H1 (cell line): ENCODE data around the gene ARHGEF10L. TPM values are rescaled to one million over a fixed set of nuclear protein-coding genes. Genes with fewer than 3 reads are reported as not detected.

Experiments
- CTCF ChIA-PET: fragments of 300-600 bp; sonication (Branson Sonifier 250); formaldehyde crosslinking; loops from one replicate; lab custom pipeline; 2021; ENCODE audit not compliant: partially characterized antibody; lab: Charles Lee
- POLR2A ChIA-PET: fragments of 300-600 bp; sonication (Branson Sonifier 250); formaldehyde crosslinking; loops from one replicate; lab custom pipeline; 2021; ENCODE audit warnings: inconsistent platforms; ENCODE audit not compliant: partially characterized antibody; lab: Charles Lee
- DNase-seq, 2 experiments: peaks; one replicate each; pipeline versions ENCODE4 v3.0.0 to v3.0.0-alpha.2; 2010 to 2022; ENCODE audit warnings: low spot score in 2 of 2, low read depth in 1 of 2, mixed read lengths in 1 of 2
- FAIRE-seq: peaks from 2 replicates; lab custom pipeline; 2011; peaks lifted over from hg19 to GRCh38; lab: Jason Lieb, UNC
- H2AFZ ChIP-seq: 2 replicates; pipeline ENCODE4 v1.8.1; 2012; ENCODE audit warnings: low read length, inconsistent platforms
- H2AK5ac ChIP-seq: 2 replicates; pipeline ENCODE4 v1.6.1; 2013; ENCODE audit warnings: low read depth, low read length
- H2BK120ac ChIP-seq: replicated peaks from 2 replicates; pipeline ENCODE3; 2013; ENCODE audit warnings: low read depth, low read length, inconsistent platforms
- H2BK12ac ChIP-seq: 2 replicates; pipeline ENCODE4 v1.6.1; 2013; ENCODE audit warnings: low read depth, low read length
- H2BK15ac ChIP-seq: 2 replicates; pipeline ENCODE4 v1.6.1; 2013; ENCODE audit warnings: low read length
- H2BK20ac ChIP-seq: 2 replicates; pipeline ENCODE4 v1.6.1; 2013; ENCODE audit warnings: low read length
- H2BK5ac ChIP-seq: 2 replicates; pipeline ENCODE4 v1.6.1; 2013; ENCODE audit warnings: low read depth, low read length
- H3K14ac ChIP-seq: 2 replicates; pipeline ENCODE4 v1.6.1; 2013; ENCODE audit warnings: inconsistent platforms; ENCODE audit not compliant: insufficient read length
- H3K18ac ChIP-seq: 2 replicates; pipeline ENCODE4 v1.6.1; 2013; ENCODE audit warnings: low read length; ENCODE audit errors: extremely low read depth
- H3K23ac ChIP-seq: 2 replicates; pipeline ENCODE4 v1.6.1; 2013; ENCODE audit warnings: inconsistent platforms; ENCODE audit not compliant: insufficient read length
- H3K23me2 ChIP-seq: 2 replicates; pipeline ENCODE4 v1.6.1; 2013; ENCODE audit warnings: low read depth, low read length
- H3K27ac ChIP-seq: 2 replicates; pipeline ENCODE4 v1.6.1; 2011; ENCODE audit warnings: low read depth, low read length, inconsistent platforms
- H3K27me3 ChIP-seq, 4 experiments: replicated peaks in 1 of 4; 1 replicate in 1 of 4; 2 replicates in 3 of 4; pipeline versions ENCODE4 v1.6.1 to v1.8.1; 2011 to 2013; ENCODE audit warnings: low read length in 3 of 4, mild to moderate bottlenecking in 3 of 4, inconsistent platforms in 2 of 4, mixed read lengths in 2 of 4, moderate library complexity in 1 of 4; ENCODE audit not compliant: control insufficient read depth in 3 of 4, insufficient read depth in 3 of 4; ENCODE audit errors: extremely low read depth in 1 of 4
- H3K36me3 ChIP-seq, 4 experiments: 2 replicates each; pipeline versions ENCODE4 v1.6.1 to v1.8.1; 2011 to 2013; ENCODE audit warnings: mild to moderate bottlenecking in 4 of 4, low read length in 3 of 4, moderate library complexity in 2 of 4, control low read depth in 1 of 4, inconsistent platforms in 1 of 4; ENCODE audit not compliant: insufficient read depth in 4 of 4, control insufficient read depth in 2 of 4
- H3K4ac ChIP-seq: replicated peaks from 2 replicates; pipeline ENCODE3; 2013; ENCODE audit warnings: low read length, low read depth, mixed read lengths, inconsistent platforms; ENCODE audit not compliant: insufficient read length
- H3K4me1 ChIP-seq, 4 experiments: replicated peaks in 1 of 4; 1 replicate in 1 of 4; 2 replicates in 3 of 4; pipeline versions ENCODE4 v1.6.1 to v1.8.1; 2011 to 2013; ENCODE audit warnings: low read length in 3 of 4, inconsistent platforms in 2 of 4, mixed read lengths in 1 of 4; ENCODE audit not compliant: insufficient read depth in 4 of 4, control insufficient read depth in 3 of 4
- H3K4me2 ChIP-seq, 2 experiments: 2 replicates each; pipeline versions ENCODE4 v1.6.1 to v1.8.1; 2011 to 2013; ENCODE audit warnings: low read depth in 2 of 2, low read length in 2 of 2, control low read depth in 1 of 2, inconsistent platforms in 1 of 2, mild to moderate bottlenecking in 1 of 2; ENCODE audit not compliant: insufficient read depth in 1 of 2
- H3K4me3 ChIP-seq, 4 experiments: fragments of 200-600, 300-600 bp in 1 of 4; sonication (generic), shearing (Covaris generic), sonication (Bioruptor Twin) in 1 of 4; 2 replicates each; pipeline versions ENCODE4 v1.5.1 to v1.8.1; 2011 to 2016; ENCODE audit warnings: low read length in 4 of 4, low read depth in 3 of 4, control low read depth in 2 of 4, inconsistent platforms in 2 of 4, mild to moderate bottlenecking in 2 of 4, mixed read lengths in 1 of 4, moderate library complexity in 1 of 4; ENCODE audit not compliant: insufficient read depth in 2 of 4; ENCODE audit errors: extremely low read depth in 1 of 4
- H3K56ac ChIP-seq: replicated peaks from 2 replicates; pipeline ENCODE3; 2013; ENCODE audit warnings: low read depth, mild to moderate bottlenecking, mixed read lengths, low read length, inconsistent platforms; ENCODE audit not compliant: insufficient read length
- H3K79me1 ChIP-seq: 2 replicates; pipeline ENCODE4 v1.6.1; 2013; ENCODE audit warnings: low read depth, low read length, control low read depth
- H3K79me2 ChIP-seq, 2 experiments: 2 replicates each; pipeline versions ENCODE4 v1.6.1 to v1.8.1; 2012 to 2013; ENCODE audit warnings: low read length in 2 of 2, mild to moderate bottlenecking in 2 of 2, inconsistent platforms in 1 of 2; ENCODE audit not compliant: insufficient read depth in 2 of 2, control insufficient read depth in 1 of 2
- H3K9ac ChIP-seq, 4 experiments: replicated peaks in 1 of 4; 1 replicate in 1 of 4; 2 replicates in 3 of 4; pipeline versions ENCODE4 v1.6.1 to v1.8.1; 2011 to 2013; ENCODE audit warnings: low read depth in 3 of 4, low read length in 3 of 4, control low read depth in 2 of 4, mild to moderate bottlenecking in 2 of 4, moderate library complexity in 2 of 4, inconsistent platforms in 1 of 4; ENCODE audit errors: extremely low read depth in 1 of 4
- H3K9me3 ChIP-seq, 2 experiments: 2 replicates each; pipeline versions ENCODE4 v1.6.1 to v1.8.1; 2012 to 2013; ENCODE audit warnings: mild to moderate bottlenecking in 2 of 2, moderate library complexity in 2 of 2, control low read depth in 1 of 2, inconsistent platforms in 1 of 2, low read depth in 1 of 2, low read length in 1 of 2, mixed read lengths in 1 of 2; ENCODE audit not compliant: insufficient read depth in 2 of 2
- H4K20me1 ChIP-seq, 2 experiments: replicated peaks in 1 of 2; 2 replicates each; pipeline versions ENCODE3 to v1.8.1; 2011 to 2013; ENCODE audit warnings: inconsistent platforms in 2 of 2, low read length in 2 of 2, mild to moderate bottlenecking in 1 of 2; ENCODE audit not compliant: insufficient read depth in 2 of 2, control insufficient read depth in 1 of 2
- H4K5ac ChIP-seq: 2 replicates; pipeline ENCODE4 v1.6.1; 2013; ENCODE audit warnings: low read length, low read depth, mixed read lengths, inconsistent platforms; ENCODE audit not compliant: insufficient read length
- H4K8ac ChIP-seq: 2 replicates; pipeline ENCODE4 v1.8.0; 2013; ENCODE audit warnings: mild to moderate bottlenecking, moderate library complexity, low read length, inconsistent platforms; ENCODE audit not compliant: insufficient read depth; ENCODE audit errors: extremely low read depth
- H4K91ac ChIP-seq: replicated peaks from 2 replicates; pipeline ENCODE3; 2013; ENCODE audit warnings: low read length, mixed read lengths, inconsistent platforms; ENCODE audit not compliant: insufficient read length
- CBX8 ChIP-seq: fragments of 300-800, 300-1000 bp; sonication (generic); IDR thresholded peaks from 2 replicates; pipeline ENCODE4 v1.7.1; 2016; ENCODE audit warnings: low read depth, low read length, borderline replicate concordance
- CTBP2 ChIP-seq: IDR thresholded peaks from 2 replicates; pipeline ENCODE4 v1.7.0; 2011; ENCODE audit warnings: borderline replicate concordance, mild to moderate bottlenecking, moderate library complexity, mixed read lengths, low read length; ENCODE audit not compliant: insufficient read depth, insufficient read length
- KDM1A ChIP-seq: fragments of 200-600, 300-600 bp; sonication (generic); IDR thresholded peaks from 2 replicates; pipeline ENCODE4 v1.7.1; 2016; ENCODE audit warnings: mild to moderate bottlenecking, low read length, borderline replicate concordance
- SAP30 ChIP-seq: fragments of 300-600 bp; sonication (generic); IDR thresholded peaks from 2 replicates; pipeline ENCODE4 v1.7.1; 2012; ENCODE audit warnings: low read length, moderate library complexity, mild to moderate bottlenecking, inconsistent platforms; ENCODE audit not compliant: insufficient read depth, insufficient replicate concordance
- TAF1 ChIP-seq: IDR thresholded peaks from 2 replicates; pipeline ENCODE4 v1.6.1; 2011; ENCODE audit warnings: mild to moderate bottlenecking, low read depth, low read length
- WGBS, 2 experiments: shearing (Covaris generic) in 1 of 2; methylation state at CpG; one replicate each; pipeline versions ENCODE4 v1.1.6 to v1.1.7; 2013 to 2015; ENCODE audit warnings: low lambda C conversion rate in 2 of 2, mixed read lengths in 2 of 2, inconsistent platforms in 1 of 2, low coverage in 1 of 2, missing lambda C conversion rate in 1 of 2; ENCODE audit not compliant: insufficient replicate concordance in 2 of 2, insufficient coverage in 1 of 2, insufficient read length in 1 of 2; ENCODE audit errors: extremely low coverage in 1 of 2, missing lambda C conversion rate in 1 of 2; 5-methylcytosine and 5-hydroxymethylcytosine counted together
- polyA plus RNA-seq, 7 experiments: library from polyadenylated mRNA; depleted of rRNA in 3 of 7; stranded (reverse) in 5 of 7; unstranded in 2 of 7; fragments of >200 nt in 5 of 7; fragments of 200-250 nt in 2 of 7; gene quantifications; 1 replicate in 5 of 7; 2 replicates in 1 of 7; 4 replicates in 1 of 7; pipeline versions ENCODE4 v1.2.1 to v1.2.3, GENCODE V29; 2011 to 2013; ENCODE audit warnings: missing spikeins in 2 of 7, mixed read lengths in 2 of 7
- total RNA-seq: library from RNA; stranded (reverse); fragmentation: NEBNext Ultra II Directional; extraction: Animal tissue kit (Norgen Biotek cat#: 25700); gene quantifications from 2 replicates; pipeline ENCODE4 v1.2.1, GENCODE V29; 2021
- TF ChIP-seq, protein P1 (sequence below): IDR thresholded peaks from 2 replicates; pipeline ENCODE4 v1.6.1; 2012; ENCODE audit warnings: inconsistent platforms

The ARHGEF10L gene
- total and polyA plus RNA-seq, 2 of the 8 experiments (the other 6 are each of a cell fraction or from before 2014, with no cell fraction given) = 33.6 to 39.6 TPM

DNA sequence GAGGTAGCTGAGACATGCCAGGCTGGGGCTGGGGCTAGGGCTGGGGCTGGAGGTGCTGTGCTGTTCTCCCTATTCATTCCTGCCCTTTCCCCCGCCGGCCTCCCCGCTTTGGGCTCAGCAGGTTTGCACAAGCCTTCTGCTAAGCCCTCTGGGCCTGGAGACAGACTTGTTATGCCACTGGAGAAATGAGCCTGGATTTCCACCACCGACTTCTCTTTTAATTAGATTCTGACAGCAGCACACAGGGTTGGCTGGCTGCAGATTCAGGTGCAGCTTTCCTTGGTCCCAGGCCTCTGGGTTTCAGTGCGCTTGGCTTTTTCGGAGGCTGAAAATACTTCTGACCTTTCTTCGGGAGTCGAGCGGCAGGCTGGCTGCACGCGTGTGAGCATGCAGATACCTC, 144.1 kb downstream of the ARHGEF10L start:
- FAIRE-seq (no peak), DNase-seq (no peak)
- Histone ChIP-seq H4K8ac (no peak overlapping the region), H3K9me3 (no peaks in the 10 kb centered on the region), H3K27ac (no peak overlapping the region), H3K14ac (no peak overlapping the region), H3K23ac (no peak overlapping the region), H3K18ac (no peak overlapping the region), H3K4ac (no peak overlapping the region), H2BK120ac (no peak overlapping the region), H4K5ac (no peak overlapping the region), H3K27me3 (no peaks in the 10 kb centered on the region), H3K56ac (no peak overlapping the region), H2BK20ac (no peak overlapping the region), H4K20me1 (peaks cover 7 to 9% of the 10 kb centered on the region in 2 experiments), H2BK15ac (no peak overlapping the region), H2AFZ (no peak overlapping the region), H3K23me2 (no peaks in the 10 kb centered on the region), H4K91ac (no peak overlapping the region), H3K4me2 (no peak overlapping the region), H3K79me2 (no peaks in the 10 kb centered on the region), H3K36me3 (0 out of 8 replicates have a peak, but pooled peaks cover 0 to 8% (median 3%) of the 10 kb centered on the region in 4 experiments), H3K4me1 (peaks cover 0 to 8% (median 5%) of the 10 kb centered on the region in 4 experiments; a peak in 5 of 7 replicates), H3K9ac (no peak overlapping the region; a peak in 1 of 7 replicates), H2BK12ac (no peak overlapping the region), H2AK5ac (no peak overlapping the region), H2BK5ac (no peak overlapping the region; the same call in 1 of the 2 replicates), H3K4me3 (no peak overlapping the region), H3K79me1 (no peaks in the 10 kb centered on the region)
- 94% methylated on average over 8 of the region's 11 CpGs; no CpG with 5 or more reads in 1 of the 2 experiments for WGBS, 2 experiments
- TF ChIP-seq CTBP2 = no peak
- TF ChIP-seq KDM1A = no peak
- no peak for TF ChIP-seq TAF1
- TF ChIP-seq, protein P1, sequence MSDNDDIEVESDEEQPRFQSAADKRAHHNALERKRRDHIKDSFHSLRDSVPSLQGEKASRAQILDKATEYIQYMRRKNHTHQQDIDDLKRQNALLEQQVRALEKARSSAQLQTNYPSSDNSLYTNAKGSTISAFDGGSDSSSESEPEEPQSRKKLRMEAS = no peak
- no peak for TF ChIP-seq SAP30
- TF ChIP-seq CBX8 = no peak
- ChIA-PET CTCF (interaction anchor here (0.7 to 8.3 kb wide), 7 partner anchors 9 to 673 kb away, joined by 3 to 52 read pairs (median 4); no protein-coding TSS in a partner anchor), POLR2A (interaction anchor here (1.2 kb wide), 1 partner anchor 11 kb away, joined by 3 read pairs; no protein-coding TSS in a partner anchor)
